Measurements from ENCODE around the gene TENM4.

Gene TENM4

GRCh38 chr11:79390477-79390876, 50.4 kb downstream of the TENM4 start:
- DNase-seq (ENCODE audit: low read depth in 3 of 3): no peak

GRCh38 chr11:79388201-79388600, 52.6 kb downstream of the TENM4 start:
- no peak for DNase-seq (ENCODE audit: low read depth in 3 of 3)

GRCh38 chr11:79383874-79384273, 57.0 kb downstream of the TENM4 start:
- no peak for DNase-seq (ENCODE audit: low read depth in 3 of 3)

GRCh38 chr11:79382301-79383050, 58.4 kb downstream of the TENM4 start:
- DNase-seq (ENCODE audit: low read depth in 3 of 3): no peak

GRCh38 chr11:79381036-79381435, 59.8 kb downstream of the TENM4 start:
- DNase-seq (ENCODE audit: low read depth in 3 of 3): no peak

- DNase-seq (ENCODE audit: low read depth in 3 of 3): no peak
Measured at GRCh38 chr11:79377406-79377805, 63.4 kb downstream of the TENM4 start.

GRCh38 chr11:79375818-79376550, 64.8 kb downstream of the TENM4 start:
- DNase-seq (ENCODE audit: low read depth in 3 of 3): no peak

GRCh38 chr11:79374727-79375126, 66.1 kb downstream of the TENM4 start:
- DNase-seq (ENCODE audit: low read depth in 3 of 3): no peak

GRCh38 chr11:79371724-79372123, 69.1 kb downstream of the TENM4 start:
- DNase-seq (ENCODE audit: low read depth in 3 of 3): no peak

GRCh38 chr11:79371152-79371551, 69.7 kb downstream of the TENM4 start:
- no peak for DNase-seq (ENCODE audit: low read depth in 3 of 3)

- no peak for DNase-seq (ENCODE audit: low read depth in 3 of 3)
Measured at GRCh38 chr11:79369055-79369454, 71.8 kb downstream of the TENM4 start.

- no peak for DNase-seq (ENCODE audit: low read depth in 3 of 3)
Measured at GRCh38 chr11:79367844-79368243, 73.0 kb downstream of the TENM4 start.

GRCh38 chr11:79366218-79366617, 74.6 kb downstream of the TENM4 start:
- DNase-seq (ENCODE audit: low read depth in 3 of 3): no peak

GRCh38 chr11:79363861-79364378, 76.9 kb downstream of the TENM4 start:
- DNase-seq (ENCODE audit: low read depth in 3 of 3): no peak

- DNase-seq (ENCODE audit: low read depth in 3 of 3): no peak
Measured at GRCh38 chr11:79363256-79363655, 77.6 kb downstream of the TENM4 start.

GRCh38 chr11:79362821-79363220, 78.0 kb downstream of the TENM4 start:
- DNase-seq (ENCODE audit: low read depth in 3 of 3): no peak

- DNase-seq (ENCODE audit: low read depth in 3 of 3): no peak
Measured at GRCh38 chr11:79362206-79362757, 78.5 kb downstream of the TENM4 start.

- DNase-seq (ENCODE audit: low read depth in 3 of 3): no peak
Measured at GRCh38 chr11:79358258-79358657, 82.6 kb downstream of the TENM4 start.

GRCh38 chr11:79353706-79354105, 87.1 kb downstream of the TENM4 start:
- DNase-seq (ENCODE audit: low read depth in 3 of 3): no peak

GRCh38 chr11:79352349-79352703, 88.5 kb downstream of the TENM4 start:
- no peak for DNase-seq (ENCODE audit: low read depth in 3 of 3)

GRCh38 chr11:79348976-79349682, 91.7 kb downstream of the TENM4 start:
- no peak for DNase-seq (ENCODE audit: low read depth in 3 of 3)

- no peak for DNase-seq (ENCODE audit: low read depth in 3 of 3)
Measured at GRCh38 chr11:79346021-79346420, 94.8 kb downstream of the TENM4 start.

All from stimulated activated CD4-positive, alpha-beta T cell treated with anti-CD3 and anti-CD28 coated beads, TNF-alpha, amount 100 ng/mL, for 48 hours (primary cell).